K562 (cell line): ENCODE data around the gene ZNF791. TPM values are rescaled to one million over a fixed set of nuclear protein-coding genes. Genes with fewer than 3 reads are reported as not detected.
A peak's percentile ranks its signal among the peaks of the same experiment; 100 is the strongest.

Experiments used
- ATAC-seq: fragments of 200-7000 bp; cut with Tn5 transposase; 3 replicates; pipeline ENCODE4 v1.9.1; 2020; ENCODE audit warnings: moderate library complexity
- BruUV-seq: library from RNA; stranded (reverse); fragments of 400-500 nt; replicated peaks from 2 replicates; lab custom pipeline; 2021; lab: Mats Ljungman, UMichigan
- CTCF ChIA-PET: fragments of 300-600 bp; formaldehyde crosslinking; extraction: SDS; loops from one replicate; lab custom pipeline; 2021; ENCODE audit warnings: low intra/inter-chr PET ratio; lab: Yijun Ruan, JAX
- POLR2A ChIA-PET: fragments of 300-600, 350-650 bp; sonication (Branson Sonifier 250); formaldehyde crosslinking; extraction: SDS; loops from one replicate; lab custom pipeline; 2021; ENCODE audit warnings: antibody characterized with exemption, inconsistent platforms; lab: Yijun Ruan, JAX
- DNase-seq, 4 experiments: peaks; one replicate each; pipeline versions ENCODE4 v3.0.0 to v3.0.0-alpha.2; 2011 to 2018; ENCODE audit warnings: low spot score in 3 of 4, mixed read lengths in 3 of 4; ENCODE audit errors: extremely low read depth in 1 of 4
- FAIRE-seq: peaks from 2 replicates; lab custom pipeline; 2011; peaks lifted over from hg19 to GRCh38; lab: Jason Lieb, UNC
- H2AFZ ChIP-seq: 2 replicates; pipeline ENCODE4 v1.6.0; 2011; ENCODE audit warnings: low read depth, low read length, control low read depth, inconsistent platforms
- H3K27ac ChIP-seq: fragments of 200-600 bp; 3 replicates; pipeline ENCODE4 v1.8.0; 2011; ENCODE audit warnings: low read depth, mild to moderate bottlenecking, control low read depth, inconsistent platforms, low read length, moderate library complexity, mixed read lengths; ENCODE audit errors: extremely low read depth
- H3K27me3 ChIP-seq, 2 experiments: fragments of 300-600 bp in 1 of 2; 2 replicates in 1 of 2; 3 replicates in 1 of 2; pipeline versions ENCODE4 v1.6.0 to v1.8.0; 2011; ENCODE audit warnings: inconsistent platforms in 2 of 2, low read length in 2 of 2, mild to moderate bottlenecking in 1 of 2, mixed read lengths in 1 of 2, moderate library complexity in 1 of 2; ENCODE audit not compliant: control insufficient read depth in 2 of 2, insufficient read depth in 2 of 2
- H3K36me3 ChIP-seq: fragments of 300-600 bp; 3 replicates; pipeline ENCODE4 v1.8.0; 2011; ENCODE audit warnings: mild to moderate bottlenecking, low read length, inconsistent platforms; ENCODE audit not compliant: control insufficient read depth, insufficient read depth
- H3K4me1 ChIP-seq, 2 experiments: fragments of 200-600 bp in 1 of 2; replicated peaks in 1 of 2; 2 replicates in 1 of 2; 3 replicates in 1 of 2; pipeline versions ENCODE4 v1.5.1 to v1.8.0; 2011; ENCODE audit warnings: inconsistent platforms in 2 of 2, low read length in 2 of 2, mild to moderate bottlenecking in 1 of 2, mixed read lengths in 1 of 2, moderate library complexity in 1 of 2; ENCODE audit not compliant: control insufficient read depth in 2 of 2, insufficient read depth in 2 of 2
- H3K4me2 ChIP-seq: 2 replicates; pipeline ENCODE4 v1.6.1; 2011; ENCODE audit warnings: low read length, control low read depth, inconsistent platforms, mixed read lengths; ENCODE audit not compliant: insufficient read depth
- H3K4me3 ChIP-seq: fragments of 200-600 bp; sonication (generic), shearing (Covaris generic); 2 replicates; pipeline ENCODE4 v1.5.1; 2016; ENCODE audit warnings: control low read depth, inconsistent platforms
- H3K79me2 ChIP-seq: fragments of 200-600 bp; 3 replicates; pipeline ENCODE4 v1.8.0; 2011; ENCODE audit warnings: low read length, inconsistent platforms; ENCODE audit not compliant: control insufficient read depth, insufficient read depth
- H3K9ac ChIP-seq, 2 experiments: 2 replicates each; pipeline versions ENCODE4 v1.6.0 to v1.6.1; 2011; ENCODE audit warnings: low read depth in 2 of 2, low read length in 2 of 2, control low read depth in 1 of 2, inconsistent platforms in 1 of 2, mild to moderate bottlenecking in 1 of 2, mixed read lengths in 1 of 2; ENCODE audit not compliant: insufficient read depth in 1 of 2
- H3K9me1 ChIP-seq: one replicate; pipeline ENCODE4 v1.6.0; 2011; ENCODE audit warnings: inconsistent platforms, mild to moderate bottlenecking, low read length, moderate library complexity; ENCODE audit not compliant: control insufficient read depth, insufficient read depth
- H3K9me3 ChIP-seq: replicated peaks from 2 replicates; pipeline ENCODE4 v1.5.1; 2011; ENCODE audit warnings: low read depth, low read length, inconsistent platforms; ENCODE audit not compliant: control insufficient read depth, insufficient read depth
- H4K20me1 ChIP-seq: replicated peaks from 2 replicates; pipeline ENCODE4 v1.6.1; 2011; ENCODE audit warnings: low read length, inconsistent platforms, mixed read lengths; ENCODE audit not compliant: control insufficient read depth, insufficient read depth
- RB1 ChIP-seq: fragments of 450-650 bp; IDR thresholded peaks from 2 replicates; pipeline ENCODE4 v1.6.1; 2017; ENCODE audit warnings: low read depth, mild to moderate bottlenecking
- RFX1 ChIP-seq: fragments of 450-650 bp; IDR thresholded peaks from 2 replicates; pipeline ENCODE4 v1.6.1; 2016; ENCODE audit warnings: mild to moderate bottlenecking, moderate library complexity
- WGBS: fragments of 100-300 bp; shearing (Covaris generic); methylation state at CpG from one replicate; pipeline ENCODE4 v1.1.6; 2016; ENCODE audit warnings: low coverage, mixed read lengths; ENCODE audit not compliant: insufficient coverage; ENCODE audit errors: missing lambda C conversion rate; 5-methylcytosine and 5-hydroxymethylcytosine counted together
- in situ Hi-C: fragments of 300-500 bp; cut with MboI; formaldehyde crosslinking; loops from 4 replicates; pipeline ENCODE4 v1.15.0; 2018; ENCODE audit warnings: inconsistent platforms, mixed read lengths
- intact Hi-C: fragments of 100-400 bp; cut with micrococcal nuclease; formaldehyde crosslinking; loops from 2 replicates; pipeline ENCODE4 v1.14.2; 2022
- polyA plus RNA-seq, 8 experiments: library from polyadenylated mRNA; depleted of rRNA in 4 of 8; stranded (reverse) in 5 of 8; unstranded in 3 of 8; fragments of >200 nt; fragmentation: Nextera tagmentation in 2 of 8; fragmentation: Illumina TruSeq in 1 of 8; extraction: Ambion mirVana in 2 of 8; extraction: Trizol in 1 of 8; gene quantifications; 2 replicates each; pipeline versions ENCODE4 v1.2.1 to v1.2.3, GENCODE V29; 2011 to 2014; ENCODE audit warnings: inconsistent platforms in 1 of 8, missing spikeins in 1 of 8
- total RNA-seq, 7 experiments: library from RNA; depleted of rRNA in 6 of 7; stranded (reverse); fragments of >200 nt in 6 of 7; fragmentation: Illumina TruSeq in 2 of 7; extraction: Trizol in 2 of 7; gene quantifications; 2 replicates each; pipeline versions ENCODE4 v1.2.1 to v1.2.3, GENCODE V29; 2011 to 2021; ENCODE audit warnings: low replicate concordance in 1 of 7
- TF ChIP-seq, protein P1 (sequence below): sonication (generic); formaldehyde crosslinking; IDR thresholded peaks from 2 replicates; pipeline ENCODE4 v1.8.0; 2022; ENCODE audit warnings: mild to moderate bottlenecking, missing genetic modification reagents

The ZNF791 gene
- total and polyA plus RNA-seq, 9 of the 15 experiments (the other 6 are each of a cell fraction or from before 2014, with no cell fraction given), result 7.8 to 22.7 (median 13.1) TPM

DNA sequence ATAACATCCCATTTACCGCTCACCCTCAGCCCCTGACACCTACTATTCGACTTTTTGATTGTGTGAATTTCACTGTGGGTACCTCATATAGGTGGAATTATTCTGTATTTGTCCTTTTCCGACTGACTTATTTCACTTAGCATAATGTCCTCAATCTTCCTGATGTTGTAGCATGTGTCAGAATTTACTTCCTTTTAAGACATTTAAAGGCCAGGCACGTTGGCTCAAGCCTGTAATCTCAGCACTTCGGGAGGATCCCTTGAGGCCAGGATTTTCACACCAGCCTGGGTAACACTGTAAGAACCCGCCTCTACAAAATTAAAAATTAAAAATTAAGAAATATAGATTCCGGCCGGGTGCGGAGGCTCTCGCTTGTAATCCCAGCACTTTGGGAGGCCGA is 13.1 kb upstream of the ZNF791 start:
- POLR2A ChIA-PET, result interaction anchor here (0.7 to 1.5 kb wide), 2 partner anchors 13 to 36 kb away, joined by 3 to 7 read pairs; partner anchors contain the start of genes ZNF490 and ZNF791
- no peak for ATAC-seq
- CTCF ChIA-PET, result no interaction called here

DNA sequence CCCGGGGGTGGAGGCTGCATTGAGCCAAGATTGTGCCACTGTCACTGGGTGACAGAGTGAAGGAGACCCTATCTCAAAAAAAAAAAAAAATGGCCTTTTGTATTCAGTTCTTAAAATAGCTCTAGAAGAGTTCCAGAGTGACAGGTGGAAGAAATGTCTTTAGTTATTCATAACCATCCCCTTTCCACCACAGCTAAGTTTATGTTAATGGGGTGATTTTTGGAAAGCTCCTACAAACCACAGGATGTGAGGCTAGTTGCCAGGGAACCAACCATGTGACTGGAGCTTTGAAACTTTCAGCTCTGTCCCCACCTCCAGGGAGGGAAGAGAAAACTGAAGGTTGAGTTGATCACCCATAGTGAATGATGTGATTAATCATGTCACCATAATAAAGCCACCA is 7.0 kb upstream of the ZNF791 start:
- no peaks in the 10 kb centered on the region for H3K9me3 ChIP-seq
- H3K4me2 ChIP-seq, result no peak overlapping the region
- ATAC-seq, result no peak
- H3K4me3 ChIP-seq, result no peak overlapping the region
- no peaks in the 10 kb centered on the region for H3K9me1 ChIP-seq
- peaks cover 9% of the 10 kb centered on the region for H3K36me3 ChIP-seq
- POLR2A ChIA-PET, result interaction anchor here (0.8 kb wide), 1 partner anchor 12 kb away, joined by 3 read pairs; no protein-coding TSS in a partner anchor
- no peak for DNase-seq
- no peak overlapping the region for H2AFZ ChIP-seq
- no peaks in the 10 kb centered on the region for H3K4me1 ChIP-seq
- no peaks in the 10 kb centered on the region for H3K79me2 ChIP-seq
- 80% methylated on average over 1 of the region's 1 CpG for WGBS
- intact Hi-C loops, result no loop called here
- CTCF ChIA-PET, result interaction anchor here (0.7 kb wide), 1 partner anchor 244 kb away, joined by 3 read pairs; no protein-coding TSS in a partner anchor
- in situ Hi-C loops, result no loop called here
- no peak for FAIRE-seq
- no peak overlapping the region for H3K9ac ChIP-seq
- H3K27ac ChIP-seq, result no peak overlapping the region
- TF ChIP-seq RFX1 (peak; percentile 57), RB1 (no peak)
- TF ChIP-seq, all 486 proteins: peak for 1
- Histone ChIP-seq H3K27me3 (no peaks in the 10 kb centered on the region), H4K20me1 (no peaks in the 10 kb centered on the region)
- BruUV-seq, result no TSS peak

More for the DNA sequence above, 13.1 kb upstream of the ZNF791 start:
- H4K20me1 ChIP-seq, result no peaks in the 10 kb centered on the region
- no peak overlapping the region for H3K27ac ChIP-seq
- WGBS, result 82% methylated on average over 11 of the region's 11 CpGs
- no peak for DNase-seq
- H3K9me1 ChIP-seq, result no peaks in the 10 kb centered on the region
- no peak overlapping the region for H3K4me3 ChIP-seq
- intact Hi-C loops, result no loop called here
- no peak for FAIRE-seq
- no peaks in the 10 kb centered on the region; the same call in 2 of the 3 replicates for H3K36me3 ChIP-seq
- TF ChIP-seq, protein P1, sequence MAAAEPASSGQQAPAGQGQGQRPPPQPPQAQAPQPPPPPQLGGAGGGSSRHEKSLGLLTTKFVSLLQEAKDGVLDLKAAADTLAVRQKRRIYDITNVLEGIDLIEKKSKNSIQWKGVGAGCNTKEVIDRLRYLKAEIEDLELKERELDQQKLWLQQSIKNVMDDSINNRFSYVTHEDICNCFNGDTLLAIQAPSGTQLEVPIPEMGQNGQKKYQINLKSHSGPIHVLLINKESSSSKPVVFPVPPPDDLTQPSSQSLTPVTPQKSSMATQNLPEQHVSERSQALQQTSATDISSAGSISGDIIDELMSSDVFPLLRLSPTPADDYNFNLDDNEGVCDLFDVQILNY, result no peak
- TF ChIP-seq, all 486 proteins: peak for 0
- Histone ChIP-seq H3K27me3 (no peaks in the 10 kb centered on the region), H3K4me2 (no peak overlapping the region), H3K9ac (no peak overlapping the region), H3K79me2 (no peaks in the 10 kb centered on the region), H2AFZ (no peak overlapping the region), H3K9me3 (0 out of 2 replicates have a peak, but pooled peaks cover 2% of the 10 kb centered on the region), H3K4me1 (no peaks in the 10 kb centered on the region)
- in situ Hi-C loops, result no loop called here
- BruUV-seq, result no TSS peak
